Transverse colon (tissue), 4 donors: ENCODE measurements around the gene KDM5A.

Experiments used
- CTCF ChIP-seq, 5 experiments: fragments of 200-600 bp in 3 of 5; fragments of 450-650 bp in 2 of 5; sonication (generic) in 3 of 5; IDR thresholded peaks; 1 replicate in 2 of 5; 2 replicates in 3 of 5; pipeline ENCODE4 v1.5.1; 2016 to 2017; ENCODE audit warnings: antibody characterized with exemption in 5 of 5, inconsistent platforms in 3 of 5, mild to moderate bottlenecking in 2 of 5, moderate library complexity in 1 of 5
- EP300 ChIP-seq: sonication (generic); formaldehyde crosslinking; IDR thresholded peaks from one replicate; pipeline ENCODE4 v1.6.1; 2017; ENCODE audit warnings: antibody characterized with exemption, low read depth
- POLR2AphosphoS5 ChIP-seq, 3 donors: sonication (generic); formaldehyde crosslinking; IDR thresholded peaks; one replicate each; pipeline ENCODE4 v1.6.1; 2016; ENCODE audit warnings: antibody characterized with exemption in 3 of 3

GRCh38 chr12:268483-268840 lies 120.7 kb downstream of the KDM5A start:
- no peak for TF ChIP-seq CTCF (IDR thresholded peaks at IDR 0.05)
- no peak for TF ChIP-seq POLR2AphosphoS5 (IDR thresholded peaks at IDR 0.05)
- TF ChIP-seq EP300: no peak
